Measurements from ENCODE around the gene MYRF.

The MYRF gene

GRCh38 chr11:61714916-61715315 lies 37.5 kb upstream of the MYRF start:
- TF ChIP-seq NFIC (IDR thresholded peaks at IDR 0.05) (no peak), RAD21 (IDR thresholded peaks at IDR 0.05; ENCODE audit: low read depth) (no peak), ZBTB7A (IDR thresholded peaks at IDR 0.05; ENCODE audit: low read depth) (no peak), USF1 (IDR thresholded peaks at IDR 0.05) (no peak), CEBPB (IDR thresholded peaks at IDR 0.05) (no peak), TAF1 (IDR thresholded peaks at IDR 0.05; ENCODE audit: low read depth) (no peak), TCF12 (IDR thresholded peaks at IDR 0.05; ENCODE audit: low read depth) (no peak), EGR1 (IDR thresholded peaks at IDR 0.05) (no peak), EP300 (IDR thresholded peaks at IDR 0.05; ENCODE audit: borderline replicate concordance) (no peak), TEAD4 (IDR thresholded peaks at IDR 0.05) (no peak), YY1 (IDR thresholded peaks at IDR 0.05; ENCODE audit: low read depth) (no peak), MAX (IDR thresholded peaks at IDR 0.05) (no peak), CREB1 (IDR thresholded peaks at IDR 0.05; ENCODE audit: low read depth) (no peak), FOXM1 (IDR thresholded peaks at IDR 0.05; ENCODE audit: borderline replicate concordance, low read depth) (no peak)

- TF ChIP-seq CREB1 (IDR thresholded peaks at IDR 0.05; ENCODE audit: low read depth) (no peak), FOXM1 (IDR thresholded peaks at IDR 0.05; ENCODE audit: borderline replicate concordance, low read depth) (no peak), REST (IDR thresholded peaks at IDR 0.05; ENCODE audit: low read depth) (no peak), ZBTB7A (IDR thresholded peaks at IDR 0.05; ENCODE audit: low read depth) (no peak), EGR1 (IDR thresholded peaks at IDR 0.05) (no peak), MAX (IDR thresholded peaks at IDR 0.05) (no peak), CEBPB (IDR thresholded peaks at IDR 0.05) (no peak), EP300 (IDR thresholded peaks at IDR 0.05; ENCODE audit: borderline replicate concordance) (no peak), YY1 (IDR thresholded peaks at IDR 0.05; ENCODE audit: low read depth) (no peak), NFIC (IDR thresholded peaks at IDR 0.05) (no peak), TEAD4 (IDR thresholded peaks at IDR 0.05) (no peak), USF1 (IDR thresholded peaks at IDR 0.05) (no peak), RAD21 (IDR thresholded peaks at IDR 0.05; ENCODE audit: low read depth) (no peak), TAF1 (IDR thresholded peaks at IDR 0.05; ENCODE audit: low read depth) (no peak), TCF12 (IDR thresholded peaks at IDR 0.05; ENCODE audit: low read depth) (no peak)
Observed at GRCh38 chr11:61715867-61716266, 36.6 kb upstream of the MYRF start.

- TF ChIP-seq USF1 (IDR thresholded peaks at IDR 0.05), result no peak
- no peak for TF ChIP-seq REST (IDR thresholded peaks at IDR 0.05; ENCODE audit: low read depth)
- no peak for TF ChIP-seq YY1 (IDR thresholded peaks at IDR 0.05; ENCODE audit: low read depth)
- no peak for TF ChIP-seq EGR1 (IDR thresholded peaks at IDR 0.05)
- TF ChIP-seq ZBTB7A (IDR thresholded peaks at IDR 0.05; ENCODE audit: low read depth), result no peak
Observed at GRCh38 chr11:61716478-61717285, 35.8 kb upstream of the MYRF start.

GRCh38 chr11:61717286-61718033 lies 35.0 kb upstream of the MYRF start:
- no peak for TF ChIP-seq EP300 (IDR thresholded peaks at IDR 0.05; ENCODE audit: borderline replicate concordance)
- TF ChIP-seq ZBTB7A (IDR thresholded peaks at IDR 0.05; ENCODE audit: low read depth), result no peak
- TF ChIP-seq EGR1 (IDR thresholded peaks at IDR 0.05), result no peak
- TF ChIP-seq MAX (IDR thresholded peaks at IDR 0.05), result no peak
- no peak for TF ChIP-seq CEBPB (IDR thresholded peaks at IDR 0.05)
- no peak for TF ChIP-seq FOXM1 (IDR thresholded peaks at IDR 0.05; ENCODE audit: borderline replicate concordance, low read depth)
- no peak for TF ChIP-seq USF1 (IDR thresholded peaks at IDR 0.05)
- TF ChIP-seq YY1 (IDR thresholded peaks at IDR 0.05; ENCODE audit: low read depth), result no peak
- TF ChIP-seq RAD21 (IDR thresholded peaks at IDR 0.05; ENCODE audit: low read depth), result no peak
- no peak for TF ChIP-seq REST (IDR thresholded peaks at IDR 0.05; ENCODE audit: low read depth)
- no peak for TF ChIP-seq TAF1 (IDR thresholded peaks at IDR 0.05; ENCODE audit: low read depth)
